Bronchial epithelial cell (primary cell): ENCODE results near the gene PRKCZ. TPM values are rescaled to one million over a fixed set of nuclear protein-coding genes. Genes with fewer than 3 reads are reported as not detected.
A peak's percentile ranks its signal among the peaks of the same experiment; 100 is the strongest.

Experiments used
- DNase-seq: peaks from one replicate; pipeline ENCODE4 v3.0.0-alpha.2; 2010; ENCODE audit warnings: low read depth
- FAIRE-seq: peaks from 2 replicates; lab custom pipeline; 2011; peaks lifted over from hg19 to GRCh38; lab: Jason Lieb, UNC
- H3K27me3 ChIP-seq: 2 replicates; pipeline ENCODE4 v1.5.1; 2011; ENCODE audit warnings: low read length; ENCODE audit not compliant: control insufficient read depth, insufficient read depth
- H3K36me3 ChIP-seq: 2 replicates; pipeline ENCODE4 v1.5.1; 2011; ENCODE audit warnings: low read length; ENCODE audit not compliant: control insufficient read depth, insufficient read depth
- H3K4me3 ChIP-seq: 2 replicates; pipeline ENCODE4 v1.5.1; 2011; ENCODE audit warnings: mild to moderate bottlenecking, low read depth, low read length, control low read depth
- total RNA-seq: library from RNA; depleted of rRNA; stranded (reverse); fragments of >200 nt; gene quantifications from 2 replicates; pipeline ENCODE4 v1.2.1, GENCODE V29; 2014
- TF ChIP-seq, protein P1 (sequence below): IDR thresholded peaks from 2 replicates; pipeline ENCODE4 v1.5.1; 2011; ENCODE audit warnings: mild to moderate bottlenecking, moderate library complexity, low read length, control low read depth, inconsistent platforms; ENCODE audit not compliant: insufficient read depth, severe bottlenecking

Gene PRKCZ
- total RNA-seq, 1 donor from 2014 or later, result 38.4 TPM

- H3K27me3 ChIP-seq, result no peaks in the 10 kb centered on the region
- FAIRE-seq, result no peak
- H3K36me3 ChIP-seq, result peaks cover 3% of the 10 kb centered on the region
- TF ChIP-seq, protein P1, sequence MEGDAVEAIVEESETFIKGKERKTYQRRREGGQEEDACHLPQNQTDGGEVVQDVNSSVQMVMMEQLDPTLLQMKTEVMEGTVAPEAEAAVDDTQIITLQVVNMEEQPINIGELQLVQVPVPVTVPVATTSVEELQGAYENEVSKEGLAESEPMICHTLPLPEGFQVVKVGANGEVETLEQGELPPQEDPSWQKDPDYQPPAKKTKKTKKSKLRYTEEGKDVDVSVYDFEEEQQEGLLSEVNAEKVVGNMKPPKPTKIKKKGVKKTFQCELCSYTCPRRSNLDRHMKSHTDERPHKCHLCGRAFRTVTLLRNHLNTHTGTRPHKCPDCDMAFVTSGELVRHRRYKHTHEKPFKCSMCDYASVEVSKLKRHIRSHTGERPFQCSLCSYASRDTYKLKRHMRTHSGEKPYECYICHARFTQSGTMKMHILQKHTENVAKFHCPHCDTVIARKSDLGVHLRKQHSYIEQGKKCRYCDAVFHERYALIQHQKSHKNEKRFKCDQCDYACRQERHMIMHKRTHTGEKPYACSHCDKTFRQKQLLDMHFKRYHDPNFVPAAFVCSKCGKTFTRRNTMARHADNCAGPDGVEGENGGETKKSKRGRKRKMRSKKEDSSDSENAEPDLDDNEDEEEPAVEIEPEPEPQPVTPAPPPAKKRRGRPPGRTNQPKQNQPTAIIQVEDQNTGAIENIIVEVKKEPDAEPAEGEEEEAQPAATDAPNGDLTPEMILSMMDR, result no peak
- H3K4me3 ChIP-seq, result no peak overlapping the region
- DNase-seq, result no peak
These were observed 29.3 kb downstream of the PRKCZ start for GRCh38 chr1:2079396-2080085.

- Histone ChIP-seq H3K27me3 (no peaks in the 10 kb centered on the region), H3K4me3 (no peak overlapping the region), H3K36me3 (peaks cover 3% of the 10 kb centered on the region)
- DNase-seq, result no peak
- no peak for FAIRE-seq
- TF ChIP-seq, protein P1, result no peak
These were observed 29.9 kb downstream of the PRKCZ start for GRCh38 chr1:2080140-2080539.

- DNase-seq (no peak), FAIRE-seq (peak; percentile 75)
- Histone ChIP-seq H3K36me3 (peaks cover 3% of the 10 kb centered on the region), H3K4me3 (no peak overlapping the region), H3K27me3 (no peaks in the 10 kb centered on the region)
- TF ChIP-seq, protein P1, result no peak
These were observed 30.7 kb downstream of the PRKCZ start for GRCh38 chr1:2080884-2081283.

- peaks cover 1% of the 10 kb centered on the region for H3K36me3 ChIP-seq
These were observed 31.2 kb downstream of the PRKCZ start for GRCh38 chr1:2081326-2081885.

DNA sequence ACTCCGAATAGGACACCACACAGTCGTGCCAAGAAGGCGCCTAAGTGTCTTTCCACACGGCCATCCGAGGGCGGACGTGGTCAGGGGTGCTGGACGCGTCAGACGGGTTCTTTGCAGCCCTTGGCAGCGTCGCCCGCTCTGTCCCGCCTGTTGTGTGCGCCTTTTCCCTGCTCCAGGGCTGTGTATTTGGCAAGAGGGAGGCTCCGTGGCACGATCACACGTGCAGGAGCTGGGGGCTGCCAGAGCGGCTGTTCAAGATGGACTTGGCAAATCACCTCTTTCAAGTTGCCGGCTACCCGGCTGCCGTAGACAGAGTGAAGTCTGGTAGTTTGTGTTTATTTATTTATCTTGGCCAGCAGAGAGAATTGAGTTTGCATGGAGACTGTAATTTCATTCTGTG lies 31.9 kb downstream of the PRKCZ start:
- no peaks in the 10 kb centered on the region for H3K27me3 ChIP-seq
- H3K36me3 ChIP-seq, result peaks cover 1% of the 10 kb centered on the region
- H3K4me3 ChIP-seq, result no peak overlapping the region
- DNase-seq (no peak), FAIRE-seq (no peak)
- TF ChIP-seq, protein P1, result no peak

More at GRCh38 chr1:2081326-2081885, 31.2 kb downstream of the PRKCZ start:
- TF ChIP-seq, protein P1, result no peak
- Histone ChIP-seq H3K4me3 (no peak overlapping the region), H3K27me3 (no peaks in the 10 kb centered on the region)
- FAIRE-seq (no peak), DNase-seq (no peak)
